Measurements from ENCODE around the gene KRTAP4-11.

Gene KRTAP4-11

GRCh38 chr17:41153856-41154255, 35.7 kb upstream of the KRTAP4-11 start:
- TF ChIP-seq CTCF (IDR thresholded peaks at IDR 0.05; ENCODE audit: low read length): no peak
- TF ChIP-seq EZH2 (IDR thresholded peaks at IDR 0.05; ENCODE audit: borderline replicate concordance, low read length): no peak
- H3K4me2 ChIP-seq (ENCODE audit: low read length): no peak overlapping the region
- H3K36me3 ChIP-seq (ENCODE audit: insufficient read depth, low read length): no peaks in the 10 kb centered on the region
- H3K27ac ChIP-seq (ENCODE audit: low read depth, low read length, poor library complexity, severe bottlenecking): no peak overlapping the region
- no peaks in the 10 kb centered on the region for H3K79me2 ChIP-seq (ENCODE audit: insufficient read depth, low read length)
- no peaks in the 10 kb centered on the region for H3K4me1 ChIP-seq (ENCODE audit: insufficient read depth, low read length, severe bottlenecking)
- H2AFZ ChIP-seq (ENCODE audit: low read length): no peak overlapping the region
- H3K9me3 ChIP-seq (ENCODE audit: low read length): no peaks in the 10 kb centered on the region
- H3F3A ChIP-seq (ENCODE audit: insufficient read depth, low read length): no peaks in the 10 kb centered on the region
- H4K20me1 ChIP-seq (ENCODE audit: insufficient read depth, low read length): no peaks in the 10 kb centered on the region
- H3K4me3 ChIP-seq (ENCODE audit: low read depth, low read length, poor library complexity, severe bottlenecking): no peak overlapping the region
- H3K27me3 ChIP-seq (ENCODE audit: insufficient read depth, low read length): no peaks in the 10 kb centered on the region
- no peak overlapping the region for H3K9ac ChIP-seq (ENCODE audit: low read length)
- H3K9me2 ChIP-seq (ENCODE audit: low read depth, low read length): no peaks in the 10 kb centered on the region

- no peaks in the 10 kb centered on the region for H3K4me1 ChIP-seq (ENCODE audit: insufficient read depth, low read length, severe bottlenecking)
- H3K9me3 ChIP-seq (ENCODE audit: low read length): no peaks in the 10 kb centered on the region
- TF ChIP-seq EZH2 (IDR thresholded peaks at IDR 0.05; ENCODE audit: borderline replicate concordance, low read length): no peak
- no peak for TF ChIP-seq CTCF (IDR thresholded peaks at IDR 0.05; ENCODE audit: low read length)
- H3F3A ChIP-seq (ENCODE audit: insufficient read depth, low read length): no peaks in the 10 kb centered on the region
- H3K79me2 ChIP-seq (ENCODE audit: insufficient read depth, low read length): no peaks in the 10 kb centered on the region
- no peak overlapping the region for H3K9ac ChIP-seq (ENCODE audit: low read length)
- no peaks in the 10 kb centered on the region for H3K36me3 ChIP-seq (ENCODE audit: insufficient read depth, low read length)
- H2AFZ ChIP-seq (ENCODE audit: low read length): no peak overlapping the region
- no peaks in the 10 kb centered on the region for H3K9me2 ChIP-seq (ENCODE audit: low read depth, low read length)
- H3K27me3 ChIP-seq (ENCODE audit: insufficient read depth, low read length): no peaks in the 10 kb centered on the region
- no peak overlapping the region for H3K4me2 ChIP-seq (ENCODE audit: low read length)
- H3K4me3 ChIP-seq (ENCODE audit: low read depth, low read length, poor library complexity, severe bottlenecking): no peak overlapping the region
- no peaks in the 10 kb centered on the region for H4K20me1 ChIP-seq (ENCODE audit: insufficient read depth, low read length)
- H3K27ac ChIP-seq (ENCODE audit: low read depth, low read length, poor library complexity, severe bottlenecking): no peak overlapping the region
Measured at GRCh38 chr17:41151525-41151924, 33.4 kb upstream of the KRTAP4-11 start.

GRCh38 chr17:41150026-41150425, 31.9 kb upstream of the KRTAP4-11 start:
- Histone ChIP-seq H3F3A (ENCODE audit: insufficient read depth, low read length) (no peaks in the 10 kb centered on the region), H3K4me2 (ENCODE audit: low read length) (no peak overlapping the region)

More at GRCh38 chr17:41150026-41150425, 31.9 kb upstream of the KRTAP4-11 start:
- Histone ChIP-seq H4K20me1 (ENCODE audit: insufficient read depth, low read length) (no peaks in the 10 kb centered on the region), H2AFZ (ENCODE audit: low read length) (no peak overlapping the region), H3K9me3 (ENCODE audit: low read length) (no peaks in the 10 kb centered on the region), H3K4me3 (ENCODE audit: low read depth, low read length, poor library complexity, severe bottlenecking) (no peak overlapping the region), H3K9ac (ENCODE audit: low read length) (no peak overlapping the region), H3K4me1 (ENCODE audit: insufficient read depth, low read length, severe bottlenecking) (no peaks in the 10 kb centered on the region), H3K9me2 (ENCODE audit: low read depth, low read length) (no peaks in the 10 kb centered on the region), H3K27me3 (ENCODE audit: insufficient read depth, low read length) (no peaks in the 10 kb centered on the region), H3K79me2 (ENCODE audit: insufficient read depth, low read length) (no peaks in the 10 kb centered on the region), H3K36me3 (ENCODE audit: insufficient read depth, low read length) (no peaks in the 10 kb centered on the region), H3K27ac (ENCODE audit: low read depth, low read length, poor library complexity, severe bottlenecking) (no peak overlapping the region)
- TF ChIP-seq CTCF (IDR thresholded peaks at IDR 0.05; ENCODE audit: low read length) (no peak), EZH2 (IDR thresholded peaks at IDR 0.05; ENCODE audit: borderline replicate concordance, low read length) (no peak)

All from OCI-LY1 (cell line).